SK-N-SH (cell line): ENCODE measurements around the gene CPS1.

Source experiments
- EP300 ChIP-seq, 2 experiments: IDR thresholded peaks; 2 replicates each; pipeline versions ENCODE4 v1.4.0 to v1.6.1; 2012; ENCODE audit warnings: borderline replicate concordance in 1 of 2, low read depth in 1 of 2, low read length in 1 of 2
- EZH2phosphoT487 ChIP-seq: fragments of 200-600 bp; sonication (generic); IDR thresholded peaks from 2 replicates; pipeline ENCODE4 v1.6.1; 2017; ENCODE audit warnings: low read depth, mixed run types, mild to moderate bottlenecking, antibody characterized with exemption, moderate library complexity, borderline replicate concordance
- MXI1 ChIP-seq: IDR thresholded peaks from 2 replicates; pipeline ENCODE4 v1.6.1; 2012; ENCODE audit warnings: mild to moderate bottlenecking, low read depth, low read length, improper control_type of control experiment
- TF ChIP-seq, protein P1 (sequence below): fragments of 200-600 bp; sonication (generic); IDR thresholded peaks from 2 replicates; pipeline ENCODE4 v1.6.1; 2017; ENCODE audit warnings: antibody characterized with exemption, mild to moderate bottlenecking, moderate library complexity

DNA sequence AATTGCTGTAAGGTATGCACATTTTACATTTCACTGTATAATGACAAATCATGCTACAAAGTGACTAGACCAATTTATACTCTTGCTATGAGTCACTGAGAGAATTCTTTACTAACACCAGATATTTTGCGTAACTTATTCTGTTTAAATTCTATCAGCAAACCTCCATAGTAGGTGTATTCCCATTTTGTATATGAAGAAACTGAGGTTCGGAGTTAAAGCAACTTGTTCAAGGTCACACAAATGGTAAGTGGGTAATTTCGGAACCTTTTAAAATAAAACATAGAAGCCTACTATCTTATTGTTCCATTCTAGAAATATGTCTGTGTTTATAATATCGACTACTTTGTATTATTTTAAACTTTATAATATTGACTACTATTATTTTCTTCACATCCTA lies 15.9 kb upstream of the CPS1 start:
- TF ChIP-seq, protein P1, sequence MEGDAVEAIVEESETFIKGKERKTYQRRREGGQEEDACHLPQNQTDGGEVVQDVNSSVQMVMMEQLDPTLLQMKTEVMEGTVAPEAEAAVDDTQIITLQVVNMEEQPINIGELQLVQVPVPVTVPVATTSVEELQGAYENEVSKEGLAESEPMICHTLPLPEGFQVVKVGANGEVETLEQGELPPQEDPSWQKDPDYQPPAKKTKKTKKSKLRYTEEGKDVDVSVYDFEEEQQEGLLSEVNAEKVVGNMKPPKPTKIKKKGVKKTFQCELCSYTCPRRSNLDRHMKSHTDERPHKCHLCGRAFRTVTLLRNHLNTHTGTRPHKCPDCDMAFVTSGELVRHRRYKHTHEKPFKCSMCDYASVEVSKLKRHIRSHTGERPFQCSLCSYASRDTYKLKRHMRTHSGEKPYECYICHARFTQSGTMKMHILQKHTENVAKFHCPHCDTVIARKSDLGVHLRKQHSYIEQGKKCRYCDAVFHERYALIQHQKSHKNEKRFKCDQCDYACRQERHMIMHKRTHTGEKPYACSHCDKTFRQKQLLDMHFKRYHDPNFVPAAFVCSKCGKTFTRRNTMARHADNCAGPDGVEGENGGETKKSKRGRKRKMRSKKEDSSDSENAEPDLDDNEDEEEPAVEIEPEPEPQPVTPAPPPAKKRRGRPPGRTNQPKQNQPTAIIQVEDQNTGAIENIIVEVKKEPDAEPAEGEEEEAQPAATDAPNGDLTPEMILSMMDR, result no peak
- TF ChIP-seq EZH2phosphoT487 (no peak), EP300 (IDR thresholded peaks at IDR 0.05; ENCODE audit: borderline replicate concordance in 1 of 2, low read depth in 1 of 2, low read length in 1 of 2) (no peak), MXI1 (no peak)
